HCT116 (cell line): Measurements from ENCODE around the gene GAB2. TPM values are rescaled to one million over a fixed set of nuclear protein-coding genes. Genes with fewer than 3 reads are reported as not detected.

Experiments used
- ATAC-seq: fragments of 200-7000 bp; cut with Tn5 transposase; 2 replicates; pipeline ENCODE4 v1.9.1; 2020; ENCODE audit warnings: mild to moderate bottlenecking, moderate library complexity
- BruUV-seq: library from RNA; stranded (reverse); fragments of 400-500 nt; replicated peaks from 2 replicates; lab custom pipeline; 2021; lab: Mats Ljungman, UMichigan
- CTCF ChIA-PET: fragments of 300-600 bp; sonication (Branson Sonifier 250); formaldehyde crosslinking; loops from one replicate; lab custom pipeline; 2021; ENCODE audit warnings: antibody characterized with exemption; lab: Charles Lee
- POLR2A ChIA-PET: fragments of 300-600, 350-600 bp; sonication (Branson Sonifier 250); formaldehyde crosslinking; loops from one replicate; lab custom pipeline; 2021; ENCODE audit warnings: antibody characterized with exemption; lab: Charles Lee
- RAD21 ChIA-PET, 2 experiments: fragments of 300-600 bp; sonication (Branson Sonifier 250); formaldehyde crosslinking; loops; one replicate each; lab custom pipeline; 2023; ENCODE audit warnings: low total read pairs in 2 of 2; ENCODE audit not compliant: uncharacterized antibody in 2 of 2, unreplicated experiment in 2 of 2, low non-redundant PET in 1 of 2; lab: Charles Lee
- DNase-seq: peaks from one replicate; pipeline ENCODE4 v3.0.0-alpha.2; 2010; ENCODE audit warnings: low read depth, low spot score
- H2AFZ ChIP-seq: fragments of 200-600 bp; shearing (Covaris generic), sonication (generic); 2 replicates; pipeline ENCODE4 v1.6.1; 2017; ENCODE audit warnings: low read depth, mixed run types, mixed read lengths, antibody characterized with exemption, low read length; ENCODE audit not compliant: poor library complexity, severe bottlenecking
- H3K27ac ChIP-seq: 2 replicates; pipeline ENCODE4 v1.5.1; 2012; ENCODE audit warnings: low read depth, low read length
- H3K27me3 ChIP-seq: fragments of 200-600 bp; sonication (generic); 2 replicates; pipeline ENCODE4 v1.6.1; 2016; ENCODE audit warnings: mixed run types, low read length, mixed read lengths; ENCODE audit not compliant: insufficient read depth
- H3K36me3 ChIP-seq, 2 experiments: fragments of 200-500 bp in 1 of 2; fragments of 200-600 bp in 1 of 2; sonication (Bioruptor generic) in 1 of 2; sonication (generic) in 1 of 2; 2 replicates each; pipeline versions ENCODE4 v1.5.1 to v1.6.1; 2014 to 2016; ENCODE audit warnings: low read length in 2 of 2, inconsistent platforms in 1 of 2, mixed read lengths in 1 of 2, mixed run types in 1 of 2; ENCODE audit not compliant: insufficient read depth in 2 of 2, control insufficient read depth in 1 of 2
- H3K4me1 ChIP-seq, 2 experiments: fragments of 200-600 bp in 1 of 2; sonication (generic) in 1 of 2; 2 replicates each; pipeline versions ENCODE4 v1.5.1 to v1.6.1; 2012 to 2017; ENCODE audit warnings: low read length in 2 of 2, inconsistent platforms in 1 of 2, mild to moderate bottlenecking in 1 of 2, mixed read lengths in 1 of 2, mixed run types in 1 of 2, moderate library complexity in 1 of 2; ENCODE audit not compliant: insufficient read depth in 2 of 2, control insufficient read depth in 1 of 2
- H3K4me2 ChIP-seq: fragments of 200-600 bp; sonication (generic); 2 replicates; pipeline ENCODE4 v1.6.1; 2017; ENCODE audit warnings: mixed run types, low read length, mixed read lengths
- H3K4me3 ChIP-seq, 2 experiments: fragments of 200-600 bp in 1 of 2; sonication (generic) in 1 of 2; replicated peaks in 1 of 2; 2 replicates each; pipeline ENCODE4 v1.5.1; 2011 to 2016; ENCODE audit warnings: low read length in 2 of 2, control low read depth in 1 of 2, low read depth in 1 of 2, mild to moderate bottlenecking in 1 of 2, mixed read lengths in 1 of 2, mixed run types in 1 of 2
- H3K79me2 ChIP-seq: fragments of 200-600 bp; sonication (generic); 2 replicates; pipeline ENCODE4 v1.6.1; 2017; ENCODE audit warnings: mild to moderate bottlenecking, mixed run types, low read length, moderate library complexity, mixed read lengths; ENCODE audit not compliant: insufficient read depth
- H3K9ac ChIP-seq: fragments of 200-600 bp; sonication (generic); 2 replicates; pipeline ENCODE4 v1.6.1; 2016; ENCODE audit warnings: low read length, mixed read lengths
- H3K9me2 ChIP-seq: fragments of 200-600 bp; sonication (generic), shearing (Covaris generic); 2 replicates; pipeline ENCODE4 v1.6.1; 2017; ENCODE audit warnings: mixed run types, mild to moderate bottlenecking, moderate library complexity; ENCODE audit not compliant: insufficient read depth
- H3K9me3 ChIP-seq, 2 experiments: fragments of 200-500 bp in 1 of 2; fragments of 200-600 bp in 1 of 2; sonication (Bioruptor generic) in 1 of 2; sonication (generic) in 1 of 2; 2 replicates each; pipeline ENCODE4 v1.6.1; 2014 to 2017; ENCODE audit warnings: low read length in 2 of 2, mixed read lengths in 2 of 2, inconsistent platforms in 1 of 2, low read depth in 1 of 2, mild to moderate bottlenecking in 1 of 2, mixed run types in 1 of 2, moderate library complexity in 1 of 2; ENCODE audit not compliant: control insufficient read depth in 1 of 2, insufficient read depth in 1 of 2
- H4K20me1 ChIP-seq: fragments of 200-600 bp; sonication (generic), shearing (Covaris generic); 2 replicates; pipeline ENCODE4 v1.6.1; 2017; ENCODE audit warnings: mixed run types, mild to moderate bottlenecking, moderate library complexity; ENCODE audit not compliant: insufficient read depth
- CEBPB ChIP-seq: IDR thresholded peaks from 2 replicates; pipeline ENCODE4 v1.6.1; 2012; ENCODE audit warnings: low read depth
- CTCF ChIP-seq, 3 experiments: fragments of 200-600 bp in 1 of 3; sonication (generic) in 1 of 3; IDR thresholded peaks in 2 of 3; conservative IDR thresholded peaks in 1 of 3; 2 replicates each; pipeline ENCODE4 v1.5.1; 2012 to 2017; ENCODE audit warnings: low read depth in 2 of 3, low read length in 2 of 3, antibody characterized with exemption in 1 of 3, borderline replicate concordance in 1 of 3, control low read depth in 1 of 3, mild to moderate bottlenecking in 1 of 3, mixed read lengths in 1 of 3, mixed run types in 1 of 3, moderate library complexity in 1 of 3; ENCODE audit not compliant: insufficient read depth in 1 of 3
- EGR1 ChIP-seq: IDR thresholded peaks from 2 replicates; pipeline ENCODE4 v1.6.1; 2012; ENCODE audit warnings: low read depth
- ELF1 ChIP-seq: IDR thresholded peaks from 2 replicates; pipeline ENCODE4 v1.6.1; 2012; ENCODE audit warnings: low read depth, borderline replicate concordance
- EZH2 ChIP-seq: fragments of 200-600 bp; sonication (generic); IDR thresholded peaks from 2 replicates; pipeline ENCODE4 v1.6.1; 2017; ENCODE audit warnings: antibody characterized with exemption, mixed run types
- EZH2phosphoT487 ChIP-seq: fragments of 200-600 bp; IDR thresholded peaks from 2 replicates; pipeline ENCODE4 v1.6.1; 2018; ENCODE audit warnings: antibody characterized with exemption, borderline replicate concordance
- FOSL1 ChIP-seq: IDR thresholded peaks from 2 replicates; pipeline ENCODE4 v1.6.1; 2012; ENCODE audit warnings: low read depth
- JUND ChIP-seq: IDR thresholded peaks from 2 replicates; pipeline ENCODE4 v1.6.1; 2012
- MAX ChIP-seq: IDR thresholded peaks from 2 replicates; pipeline ENCODE4 v1.6.1; 2012
- RAD21 ChIP-seq: IDR thresholded peaks from 2 replicates; pipeline ENCODE4 v1.6.1; 2012; ENCODE audit warnings: low read depth, mild to moderate bottlenecking
- REST ChIP-seq: IDR thresholded peaks from 2 replicates; pipeline ENCODE4 v1.6.1; 2012; ENCODE audit warnings: low read depth
- SP1 ChIP-seq: IDR thresholded peaks from 2 replicates; pipeline ENCODE4 v1.6.1; 2012; ENCODE audit warnings: low read depth
- TCF7L2 ChIP-seq: IDR thresholded peaks from 2 replicates; pipeline ENCODE4 v1.7.0; 2011; ENCODE audit warnings: borderline replicate concordance, inconsistent platforms; ENCODE audit not compliant: insufficient read depth, insufficient read length; ENCODE audit errors: extremely low read depth
- ZNF274 ChIP-seq: fragments of 200-500 bp; sonication (Bioruptor generic); IDR thresholded peaks from 2 replicates; pipeline ENCODE4 v1.6.1; 2014; ENCODE audit warnings: mild to moderate bottlenecking, low read depth, low read length, inconsistent platforms
- intact Hi-C: fragments of 100-400 bp; cut with micrococcal nuclease; formaldehyde crosslinking; loops from 2 replicates; pipeline ENCODE4 v1.10.0; 2022
- total RNA-seq: library from RNA; stranded (reverse); gene quantifications from one replicate; pipeline ENCODE4 v1.2.1, GENCODE V29; 2021; ENCODE audit not compliant: unreplicated experiment

The GAB2 gene
- total RNA-seq, 1 experiment from 2014 or later, result 1.9 TPM

- DNase-seq (no peak), ATAC-seq (no peak)
- Histone ChIP-seq H3K4me1 (peaks cover 8 to 48% of the 10 kb centered on the region in 2 experiments), H3K9ac (no peak overlapping the region), H3K9me3 (no peaks in the 10 kb centered on the region), H3K27me3 (no peaks in the 10 kb centered on the region), H3K36me3 (no peaks in the 10 kb centered on the region), H3K9me2 (no peaks in the 10 kb centered on the region), H3K27ac (no peak overlapping the region), H2AFZ (no peak overlapping the region), H4K20me1 (no peaks in the 10 kb centered on the region), H3K4me2 (peak overlapping the region; percentile 88), H3K4me3 (peak overlapping the region; percentile 66 to 80; a peak in 2 of 4 replicates), H3K79me2 (no peaks in the 10 kb centered on the region)
- intact Hi-C loops, result no loop called here
- no peak for TF ChIP-seq REST
- no peak for TF ChIP-seq CTCF (IDR thresholded peaks at IDR 0.05 in 2 of 3, conservative IDR thresholded peaks at IDR 0.05 in 1 of 3; ENCODE audit: borderline replicate concordance in 1 of 3, insufficient read depth in 1 of 3, low read depth in 2 of 3, low read length in 2 of 3)
- no peak for TF ChIP-seq FOSL1
- no peak for TF ChIP-seq CEBPB
- TF ChIP-seq RAD21, result no peak
- no peak for TF ChIP-seq EZH2phosphoT487
- TF ChIP-seq SP1, result no peak
- TF ChIP-seq EZH2, result no peak
- TF ChIP-seq MAX, result no peak
- no peak for TF ChIP-seq EGR1
- TF ChIP-seq ELF1, result no peak
- no peak for TF ChIP-seq JUND
- TF ChIP-seq TCF7L2, result no peak
- no peak for TF ChIP-seq ZNF274
- BruUV-seq, result no TSS peak
- ChIA-PET CTCF (no interaction called here), POLR2A (no interaction called here), RAD21 (no interaction called here)
Observed at GRCh38 chr11:78189851-78190250, 227.8 kb downstream of the GAB2 start.
